KOPT-K1 (cell line): Measurements from ENCODE around the gene STT3B.

Experiments
- H3K27ac ChIP-seq: fragments of 200-600 bp; sonication (generic); 2 replicates; pipeline ENCODE4 v1.5.1; 2016; ENCODE audit warnings: antibody characterized with exemption, mild to moderate bottlenecking, low read depth, low read length; ENCODE audit not compliant: poor library complexity, severe bottlenecking
- H3K36me3 ChIP-seq: fragments of 200-600 bp; sonication (generic); 2 replicates; pipeline ENCODE4 v1.5.1; 2017; ENCODE audit warnings: antibody characterized with exemption, mild to moderate bottlenecking, low read length, moderate library complexity; ENCODE audit not compliant: insufficient read depth
- H3K9me3 ChIP-seq: fragments of 200-600 bp; sonication (generic); 2 replicates; pipeline ENCODE4 v1.5.1; 2017; ENCODE audit warnings: antibody characterized with exemption, low read length, mild to moderate bottlenecking; ENCODE audit not compliant: insufficient read depth, poor library complexity, severe bottlenecking

STT3B gene

DNA sequence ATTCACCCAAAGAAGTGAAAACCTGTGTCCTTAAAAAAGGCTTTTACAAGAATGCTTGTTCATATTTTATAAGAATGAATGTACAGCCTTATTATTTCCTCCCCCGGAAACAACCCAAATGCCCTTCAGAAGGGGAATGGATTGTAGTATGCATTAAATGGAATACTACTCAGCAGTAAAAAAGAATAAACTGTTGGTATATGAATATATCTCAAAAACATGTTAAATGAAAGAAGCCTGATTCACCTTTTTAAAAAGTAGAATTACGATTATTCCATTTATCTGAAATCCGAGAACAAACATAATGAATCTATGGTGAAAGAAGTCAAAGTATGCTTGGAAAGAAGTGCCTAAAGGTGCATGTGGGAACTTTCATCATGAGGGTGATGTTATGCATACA, 20.5 kb downstream of the STT3B start:
- peaks cover 46% of the 10 kb centered on the region for H3K9me3 ChIP-seq
- H3K36me3 ChIP-seq = peaks cover 24% of the 10 kb centered on the region
- no peak overlapping the region for H3K27ac ChIP-seq

DNA sequence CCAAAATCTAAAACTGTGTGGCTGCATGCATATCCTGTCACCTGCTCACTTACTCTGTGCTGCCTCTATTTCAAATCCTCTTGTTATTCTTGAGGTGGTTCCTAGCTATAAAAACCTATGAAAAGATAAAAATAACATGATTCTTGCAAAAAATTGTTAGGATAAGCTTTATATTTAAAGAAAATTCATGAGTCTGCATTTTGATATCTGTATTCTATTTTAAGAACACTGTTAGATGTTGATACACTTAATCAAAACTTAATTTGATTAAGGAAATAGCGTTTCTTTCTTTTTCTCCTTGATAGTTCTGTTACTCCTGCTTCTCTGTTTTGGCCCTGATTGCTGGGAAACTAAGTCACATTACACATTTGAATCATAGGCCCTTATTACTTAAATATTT, 22.5 kb downstream of the STT3B start:
- peaks cover 24% of the 10 kb centered on the region for H3K36me3 ChIP-seq
- peaks cover 66% of the 10 kb centered on the region for H3K9me3 ChIP-seq
- H3K27ac ChIP-seq = no peak overlapping the region

DNA sequence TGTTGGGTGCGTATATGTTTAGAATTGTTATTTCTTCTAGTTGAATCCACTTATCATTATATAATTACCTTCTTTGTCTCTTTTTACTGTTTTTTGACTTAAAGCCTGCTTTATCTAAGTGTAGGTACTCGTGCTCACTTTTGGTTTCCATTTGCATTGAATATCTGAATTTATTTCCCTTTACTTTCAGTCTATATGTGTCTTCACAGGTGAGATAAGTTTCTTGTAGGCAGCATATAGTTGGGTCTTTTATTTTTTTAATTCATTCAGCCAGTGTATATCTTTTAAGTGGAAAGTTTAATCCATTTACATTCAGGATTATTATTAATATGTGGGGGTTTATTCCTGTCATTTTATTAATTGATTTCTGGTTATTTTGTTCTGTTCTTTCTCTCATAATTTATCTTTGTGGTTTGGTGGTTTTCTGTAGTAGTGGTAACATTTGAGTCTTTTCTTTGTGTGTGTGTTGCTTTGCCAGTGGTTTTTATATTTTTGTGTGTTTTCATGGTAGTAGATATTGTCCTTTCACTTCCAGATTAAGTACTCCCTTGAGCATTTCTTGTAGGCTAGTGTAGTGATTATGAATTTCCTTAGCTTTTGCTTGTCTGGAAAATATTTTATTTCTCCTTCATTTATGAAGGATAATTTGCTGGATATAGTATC, 27.3 kb downstream of the STT3B start:
- Histone ChIP-seq H3K36me3 (no peaks in the 10 kb centered on the region; the same call in 1 of the 2 replicates), H3K27ac (no peak overlapping the region), H3K9me3 (peaks cover 51% of the 10 kb centered on the region)

DNA sequence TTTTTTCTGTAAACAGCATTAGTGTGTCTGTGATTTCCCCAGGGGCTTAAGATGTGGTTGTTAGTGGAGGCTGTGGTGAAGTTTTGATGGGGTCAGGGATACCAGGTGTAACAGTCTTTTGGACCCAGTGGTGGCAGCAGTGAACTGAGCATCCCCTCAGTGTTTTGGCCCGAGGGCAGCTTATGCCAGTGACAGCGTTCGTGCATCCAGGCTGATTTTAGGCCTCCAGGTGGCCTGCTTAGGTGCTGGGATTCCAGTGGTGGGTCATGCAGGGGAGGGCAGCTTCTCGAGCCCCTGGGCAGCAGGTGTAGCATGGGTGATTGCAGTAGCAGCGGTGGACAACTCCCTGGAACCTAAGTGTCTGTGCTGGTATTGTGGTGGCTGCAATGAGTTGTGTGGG, 29.2 kb downstream of the STT3B start:
- Histone ChIP-seq H3K36me3 (no peaks in the 10 kb centered on the region), H3K9me3 (peaks cover 39% of the 10 kb centered on the region), H3K27ac (no peak overlapping the region)

DNA sequence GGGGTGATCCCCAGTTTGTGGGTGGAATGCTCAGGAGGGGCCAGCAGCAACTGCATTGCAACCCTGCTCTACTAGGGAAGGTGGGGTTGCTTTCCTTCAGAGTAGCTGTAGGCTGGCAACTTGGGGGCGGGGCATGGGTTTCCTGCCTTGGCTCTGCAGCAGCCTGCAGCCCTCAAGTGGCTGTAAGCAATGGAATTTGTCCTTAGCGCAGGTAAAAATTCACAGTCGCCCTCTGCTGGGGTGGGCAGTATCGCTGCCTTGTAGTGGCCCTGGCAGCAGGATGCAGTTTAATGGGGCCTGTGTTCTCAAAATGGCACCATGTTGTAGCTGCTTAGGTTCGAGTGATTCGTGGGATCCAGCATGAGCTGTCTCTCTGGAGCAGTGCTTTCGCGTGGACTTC, 29.8 kb downstream of the STT3B start:
- Histone ChIP-seq H3K27ac (no peak overlapping the region), H3K9me3 (peaks cover 34% of the 10 kb centered on the region)

DNA sequence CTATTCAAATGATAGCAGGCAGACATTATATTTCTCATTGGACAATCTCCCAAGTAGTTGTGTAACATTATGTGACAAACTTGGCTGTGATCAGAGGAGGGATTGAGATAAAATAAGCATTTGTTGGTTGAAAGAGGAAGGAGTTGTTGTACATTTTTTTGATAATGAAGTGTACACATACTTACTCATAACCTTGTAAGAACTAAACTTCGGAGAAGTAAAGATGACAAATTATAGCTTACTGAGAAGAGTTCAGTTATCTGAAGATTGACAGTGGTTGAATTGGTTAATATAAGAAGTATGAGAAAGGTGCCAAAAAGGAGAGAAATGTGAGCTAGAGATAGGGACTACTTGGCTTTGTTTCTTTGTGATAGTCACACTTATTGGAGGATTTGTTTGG, 32.6 kb downstream of the STT3B start:
- Histone ChIP-seq H3K27ac (no peak overlapping the region), H3K36me3 (no peaks in the 10 kb centered on the region), H3K9me3 (peaks cover 8% of the 10 kb centered on the region)

More for the DNA sequence above, 29.8 kb downstream of the STT3B start:
- H3K36me3 ChIP-seq = no peaks in the 10 kb centered on the region

DNA sequence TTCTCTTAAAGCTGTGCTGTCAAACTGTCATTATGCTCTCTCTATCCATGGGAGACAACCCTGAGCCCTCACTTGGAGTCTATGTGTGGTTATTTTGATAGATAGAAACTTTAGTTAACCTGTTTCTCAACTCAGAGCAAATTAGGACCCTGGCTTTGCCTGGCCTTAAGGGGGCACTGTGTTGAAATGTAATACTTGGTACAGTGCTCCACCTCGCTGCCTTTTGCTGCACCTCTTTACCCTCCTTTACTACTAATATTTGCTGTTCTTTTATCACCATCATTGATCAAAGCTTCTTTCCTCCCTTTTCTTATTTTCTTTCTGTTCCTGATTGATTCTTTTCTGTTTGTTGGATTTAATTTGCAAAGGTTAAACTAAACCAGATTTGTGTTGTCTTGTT, 34.3 kb downstream of the STT3B start:
- no peaks in the 10 kb centered on the region for H3K36me3 ChIP-seq
- H3K9me3 ChIP-seq = no peaks in the 10 kb centered on the region
- H3K27ac ChIP-seq = no peak overlapping the region

DNA sequence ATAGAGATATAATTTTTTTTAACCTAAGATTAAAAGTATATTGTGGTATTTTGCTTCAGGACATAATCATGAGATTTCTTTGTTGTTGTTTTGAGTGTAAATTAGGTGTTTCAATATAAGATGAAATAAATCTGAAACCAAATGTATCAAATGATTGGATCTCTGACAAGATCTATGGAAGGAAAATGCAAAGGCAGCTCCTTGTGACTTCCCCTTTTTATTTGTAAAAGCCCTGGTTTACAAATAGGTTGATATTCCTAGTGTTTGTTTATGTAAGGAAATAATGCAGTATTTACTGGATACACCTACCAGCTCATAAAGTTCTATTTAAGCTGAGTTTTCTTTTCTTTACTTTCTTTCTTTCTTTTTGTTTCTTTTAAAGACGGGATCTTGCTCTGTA, 35.9 kb downstream of the STT3B start:
- Histone ChIP-seq H3K27ac (no peak overlapping the region), H3K36me3 (no peaks in the 10 kb centered on the region), H3K9me3 (no peaks in the 10 kb centered on the region)

DNA sequence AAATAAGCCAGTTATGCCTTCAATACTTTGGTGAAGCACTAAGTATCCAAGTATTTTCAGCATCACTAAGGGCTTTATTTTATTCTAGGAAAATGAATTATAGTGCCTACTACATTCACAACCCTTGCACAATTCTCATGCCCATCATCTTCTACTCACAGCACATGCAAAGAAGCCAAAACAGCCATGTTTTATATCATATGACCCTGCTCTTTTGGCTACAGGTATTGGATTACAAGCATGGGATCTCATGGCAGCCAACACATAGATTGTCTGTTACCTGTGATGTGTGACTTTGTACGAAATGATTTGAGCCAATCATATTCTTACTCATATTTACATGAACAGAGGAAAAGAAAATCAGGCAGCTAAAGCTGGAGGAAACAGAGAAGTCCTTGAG, 38.6 kb downstream of the STT3B start:
- no peaks in the 10 kb centered on the region for H3K9me3 ChIP-seq
- H3K36me3 ChIP-seq = peaks cover 2% of the 10 kb centered on the region
- H3K27ac ChIP-seq = no peak overlapping the region

DNA sequence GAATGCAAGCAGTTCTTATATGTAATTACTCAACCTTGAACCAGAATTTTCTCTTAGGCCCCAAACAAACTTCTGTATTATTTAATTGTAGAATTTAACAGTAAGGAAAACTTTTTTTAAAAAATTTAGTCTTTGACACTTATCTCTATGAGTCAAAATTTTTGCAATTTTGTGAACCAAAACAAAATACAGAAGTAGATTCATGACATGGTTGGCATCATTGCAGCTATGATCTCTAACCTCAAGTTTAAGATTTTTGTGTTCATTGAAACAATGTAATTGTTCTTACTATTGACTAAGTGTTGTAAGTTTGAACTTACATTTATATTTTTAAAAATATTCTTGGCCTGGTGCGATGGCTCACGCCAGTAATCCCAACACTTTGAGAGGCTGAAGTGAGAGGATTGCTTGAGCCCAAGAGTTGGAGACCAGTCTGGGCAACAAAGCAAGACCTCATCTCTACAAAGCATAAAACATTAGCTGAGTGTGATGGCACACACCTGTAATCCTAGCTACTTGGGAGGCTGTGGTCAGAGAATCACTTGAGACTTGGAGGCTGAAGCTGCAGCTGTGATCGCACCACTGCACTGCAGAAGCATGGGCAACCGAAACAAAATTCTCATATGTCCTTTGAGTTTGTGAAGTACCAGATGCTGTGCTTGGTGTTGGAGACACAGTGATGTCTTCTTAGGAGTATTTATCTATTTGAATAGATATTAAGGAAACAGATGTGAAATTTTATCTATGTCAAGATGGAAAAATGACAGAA, 39.7 kb downstream of the STT3B start:
- Histone ChIP-seq H3K36me3 (peaks cover 13% of the 10 kb centered on the region), H3K9me3 (no peaks in the 10 kb centered on the region), H3K27ac (no peak overlapping the region)

DNA sequence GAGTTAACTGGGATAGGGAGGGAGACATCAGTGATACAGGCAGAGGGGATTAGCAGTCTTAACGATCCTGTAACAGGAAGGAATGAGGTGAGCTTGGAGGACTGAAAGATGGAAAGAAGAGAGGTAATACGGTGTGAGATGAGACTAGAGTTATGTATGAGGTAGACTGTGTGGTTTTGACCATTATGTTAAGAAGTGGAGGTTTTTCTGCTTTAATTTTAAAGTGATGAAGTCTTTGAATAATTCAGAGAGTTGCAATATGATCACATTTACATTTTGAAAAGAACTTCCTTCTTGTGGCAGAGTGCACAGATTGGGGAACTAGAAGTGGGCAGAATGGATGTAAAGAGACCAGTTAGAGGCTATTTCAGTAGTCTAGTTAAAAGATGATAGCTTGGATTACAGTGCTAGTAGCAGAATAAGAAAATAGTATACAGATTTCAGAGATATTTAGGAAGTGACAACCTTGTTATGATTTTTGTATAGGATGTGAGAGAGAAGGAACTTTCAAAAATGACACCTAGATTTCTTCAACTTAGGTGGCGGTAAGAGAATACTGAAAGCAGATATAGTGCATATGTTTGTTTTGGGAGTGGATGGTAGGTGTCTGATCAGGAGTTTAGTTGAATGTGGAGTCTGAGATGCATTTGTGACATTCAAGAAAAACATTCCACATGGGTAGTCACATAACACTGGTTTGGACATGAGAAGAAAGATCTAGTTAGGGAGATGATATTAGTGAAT, 40.5 kb downstream of the STT3B start:
- Histone ChIP-seq H3K27ac (no peak overlapping the region), H3K36me3 (peaks cover 21% of the 10 kb centered on the region), H3K9me3 (no peaks in the 10 kb centered on the region)

DNA sequence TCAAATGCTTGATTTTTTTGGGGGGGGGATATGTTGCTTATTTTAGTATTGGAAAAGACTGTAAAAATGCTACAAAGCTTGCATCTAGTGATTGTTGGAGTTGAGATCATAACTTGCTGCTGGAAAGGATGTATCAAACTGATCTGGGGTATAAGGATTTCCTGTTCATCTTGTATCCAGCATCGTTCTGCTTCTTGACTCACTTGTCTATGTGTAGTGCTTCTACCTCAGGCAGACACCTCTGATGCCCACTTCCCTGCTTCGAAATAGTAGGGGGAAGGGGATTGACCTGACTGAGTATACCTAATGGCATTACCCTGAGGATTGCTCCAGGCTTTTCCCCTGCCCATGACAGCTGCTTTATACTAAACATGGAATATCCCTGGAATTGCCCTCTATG, 42.7 kb downstream of the STT3B start:
- no peak overlapping the region for H3K27ac ChIP-seq
- peaks cover 43% of the 10 kb centered on the region for H3K36me3 ChIP-seq
- no peaks in the 10 kb centered on the region for H3K9me3 ChIP-seq

DNA sequence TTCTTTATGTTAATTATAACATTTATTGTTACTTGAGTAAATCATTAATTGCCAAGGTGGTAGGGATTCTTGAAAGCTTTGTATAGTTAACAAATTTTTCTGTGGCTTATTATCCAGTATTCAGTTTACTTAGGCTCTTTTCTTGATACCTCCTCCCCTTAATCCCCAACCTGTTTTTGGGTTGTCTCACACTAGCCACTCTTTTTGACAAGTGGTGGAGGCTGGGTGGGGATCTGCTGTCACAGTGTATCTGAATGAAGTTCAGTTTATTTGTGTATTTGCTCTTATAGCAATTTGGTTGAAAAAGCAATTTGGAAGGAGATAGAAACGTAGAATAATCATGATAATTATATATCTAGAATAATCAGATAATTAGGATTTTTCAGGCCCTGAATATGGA, 43.8 kb downstream of the STT3B start:
- Histone ChIP-seq H3K27ac (no peak overlapping the region), H3K36me3 (peaks cover 54% of the 10 kb centered on the region), H3K9me3 (peaks cover 2% of the 10 kb centered on the region)

DNA sequence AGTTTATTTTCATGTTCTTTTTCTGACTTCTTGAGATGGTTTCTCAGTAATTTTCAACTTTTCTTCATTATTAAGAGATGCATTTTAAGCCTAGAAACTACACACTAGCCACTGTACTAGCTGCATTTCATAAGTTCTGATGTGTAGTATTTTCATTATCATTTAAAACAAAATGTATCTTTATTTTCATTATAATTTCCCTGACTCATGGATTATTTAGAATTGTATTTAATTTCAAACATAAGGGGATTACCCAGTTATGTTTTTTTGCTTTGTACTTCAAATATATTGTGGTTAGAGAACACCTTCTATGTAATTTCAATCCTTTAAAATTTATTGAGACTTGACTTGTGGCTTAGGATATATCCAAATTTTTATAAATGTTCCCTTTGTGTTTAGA, 44.5 kb downstream of the STT3B start:
- peaks cover 61% of the 10 kb centered on the region for H3K36me3 ChIP-seq
- no peak overlapping the region for H3K27ac ChIP-seq
- peaks cover 10% of the 10 kb centered on the region for H3K9me3 ChIP-seq

DNA sequence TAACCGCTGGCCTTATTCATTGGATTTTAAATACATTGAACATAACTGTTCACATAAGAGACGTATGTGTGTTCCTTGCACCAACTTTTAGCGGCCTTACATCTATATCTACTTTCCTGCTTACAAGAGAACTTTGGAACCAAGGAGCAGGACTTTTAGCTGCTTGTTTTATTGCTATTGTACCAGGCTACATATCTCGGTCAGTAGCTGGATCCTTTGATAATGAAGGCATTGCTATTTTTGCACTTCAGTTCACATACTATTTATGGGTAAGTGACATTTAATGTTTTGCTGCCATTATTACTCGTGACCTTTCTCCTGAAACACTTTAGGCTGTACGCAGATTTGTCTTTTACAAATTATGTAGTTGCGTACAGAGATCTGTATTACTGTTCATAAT, 47.1 kb downstream of the STT3B start:
- Histone ChIP-seq H3K9me3 (peaks cover 32% of the 10 kb centered on the region), H3K27ac (no peak overlapping the region), H3K36me3 (peaks cover 87% of the 10 kb centered on the region)
